ENCODE data around the gene TRIM43.
"Not testable (repeated sequence)": the region's sequence is repeated elsewhere in the genome, so short reads cannot be mapped to it uniquely, and the experiment has no call there.

DNA sequence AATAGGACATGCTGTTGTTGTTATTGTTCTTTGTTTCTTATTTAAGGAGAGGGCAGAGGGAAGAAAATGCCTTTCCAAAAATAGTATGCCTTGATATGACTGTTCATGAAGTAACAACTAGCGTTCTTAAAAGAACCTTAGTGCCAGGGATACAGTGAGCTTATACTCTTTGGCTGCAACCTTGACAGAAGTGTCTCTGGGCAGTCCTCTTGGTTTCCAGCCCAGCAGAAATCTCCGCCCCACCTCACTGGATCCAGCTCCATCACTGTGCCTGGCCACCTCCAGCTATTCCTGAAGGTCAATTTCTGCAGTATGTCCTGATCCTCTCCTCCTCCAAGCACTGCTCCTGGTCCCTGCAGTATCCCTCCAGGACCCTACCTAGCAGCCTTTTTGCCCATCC is 39.2 kb downstream of the TRIM43 start:
- TF ChIP-seq MAFK (IDR thresholded peaks at IDR 0.05; ENCODE audit: low read depth, low read length); CTCF (conservative IDR thresholded peaks at IDR 0.05; ENCODE audit: low read depth, low read length); MAZ (IDR thresholded peaks at IDR 0.05; ENCODE audit: borderline replicate concordance, low read depth, low read length); FOS (IDR thresholded peaks at IDR 0.05; ENCODE audit: low read depth, low read length); RAD21 (IDR thresholded peaks at IDR 0.05; ENCODE audit: low read length); CEBPB (IDR thresholded peaks at IDR 0.05; ENCODE audit: low read depth, low read length); POLR2A (IDR thresholded peaks at IDR 0.05; ENCODE audit: low read depth, low read length); CHD1 (IDR thresholded peaks at IDR 0.05; ENCODE audit: low read depth, low read length); RFX5 (IDR thresholded peaks at IDR 0.05; ENCODE audit: low read depth, low read length); SMC3 (IDR thresholded peaks at IDR 0.05; ENCODE audit: low read depth, low read length): not testable (repeated sequence)
- TF ChIP-seq, protein P1, sequence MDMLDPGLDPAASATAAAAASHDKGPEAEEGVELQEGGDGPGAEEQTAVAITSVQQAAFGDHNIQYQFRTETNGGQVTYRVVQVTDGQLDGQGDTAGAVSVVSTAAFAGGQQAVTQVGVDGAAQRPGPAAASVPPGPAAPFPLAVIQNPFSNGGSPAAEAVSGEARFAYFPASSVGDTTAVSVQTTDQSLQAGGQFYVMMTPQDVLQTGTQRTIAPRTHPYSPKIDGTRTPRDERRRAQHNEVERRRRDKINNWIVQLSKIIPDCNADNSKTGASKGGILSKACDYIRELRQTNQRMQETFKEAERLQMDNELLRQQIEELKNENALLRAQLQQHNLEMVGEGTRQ (IDR thresholded peaks at IDR 0.05; ENCODE audit: low read depth, low read length) = not testable (repeated sequence)

All from IMR-90 (cell line).